Tibial artery (tissue), 4 donors: ENCODE data around the gene FLG.

Source experiments
- DNase-seq, 2 donors: peaks; one replicate each; pipeline ENCODE4 v3.0.0-alpha.2; 2019
- H3K27ac ChIP-seq, 2 donors: fragments of 200-600 bp; sonication (generic) in 1 of 2; 1 replicate in 1 of 2; 2 replicates in 1 of 2; pipeline ENCODE4 v1.5.1; 2018 to 2019; ENCODE audit warnings: mild to moderate bottlenecking in 1 of 2
- H3K27me3 ChIP-seq, 2 donors: fragments of 200-600 bp; sonication (generic) in 1 of 2; one replicate each; pipeline versions ENCODE4 v1.5.1 to v1.6.0; 2016 to 2019
- H3K36me3 ChIP-seq, 3 donors: fragments of 200-600 bp; sonication (generic) in 2 of 3; one replicate each; pipeline ENCODE4 v1.5.1; 2016 to 2019; ENCODE audit warnings: mild to moderate bottlenecking in 2 of 3
- H3K4me1 ChIP-seq, 4 donors: fragments of 200-600 bp; sonication (generic) in 2 of 4; 1 replicate in 3 of 4; 2 replicates in 1 of 4; pipeline ENCODE4 v1.5.1; 2016 to 2019
- H3K4me3 ChIP-seq, 2 donors: fragments of 200-600 bp; sonication (generic) in 1 of 2; 1 replicate in 1 of 2; 2 replicates in 1 of 2; pipeline ENCODE4 v1.5.1; 2018 to 2019; ENCODE audit warnings: mild to moderate bottlenecking in 2 of 2
- H3K9me3 ChIP-seq, 3 donors: fragments of 200-600 bp; sonication (generic) in 1 of 3; one replicate each; pipeline ENCODE4 v1.5.1; 2016 to 2019
- CTCF ChIP-seq, 2 experiments: fragments of 200-600 bp in 1 of 2; fragments of 450-650 bp in 1 of 2; IDR thresholded peaks; one replicate each; pipeline ENCODE4 v1.5.1; 2017 to 2019; ENCODE audit warnings: antibody characterized with exemption in 2 of 2, mild to moderate bottlenecking in 1 of 2, moderate library complexity in 1 of 2
- intact Hi-C: fragments of 100-400 bp; cut with DNase I; formaldehyde crosslinking; loops from one replicate; pipeline ENCODE4 v1.15.0; 2023; ENCODE audit warnings: low total_unique reads

Gene FLG

GRCh38 chr1:152349611-152350010 lies 24.6 kb upstream of the FLG start:
- TF ChIP-seq CTCF (IDR thresholded peaks at IDR 0.05), result no peak
- intact Hi-C loops, result no loop called here

GRCh38 chr1:152348447-152348846 lies 23.4 kb upstream of the FLG start:
- no peaks in the 10 kb centered on the region for H3K27me3 ChIP-seq
- H3K4me1 ChIP-seq, result no peaks in the 10 kb centered on the region
- no peak for DNase-seq
- H3K27ac ChIP-seq, result no peak overlapping the region
- H3K36me3 ChIP-seq, result no peaks in the 10 kb centered on the region
- no peak for TF ChIP-seq CTCF (IDR thresholded peaks at IDR 0.05)
- intact Hi-C loops, result no loop called here
- no peak overlapping the region for H3K4me3 ChIP-seq
- no peaks in the 10 kb centered on the region for H3K9me3 ChIP-seq

More at GRCh38 chr1:152349611-152350010, 24.6 kb upstream of the FLG start:
- DNase-seq, result no peak
- H3K4me3 ChIP-seq, result no peak overlapping the region
- no peaks in the 10 kb centered on the region for H3K27me3 ChIP-seq
- H3K4me1 ChIP-seq, result no peaks in the 10 kb centered on the region
- no peak overlapping the region for H3K27ac ChIP-seq
- H3K9me3 ChIP-seq, result no peaks in the 10 kb centered on the region
- H3K36me3 ChIP-seq, result peaks cover 0 to 3% (median 0%) of the 10 kb centered on the region in 3 donors

- TF ChIP-seq CTCF (IDR thresholded peaks at IDR 0.05), result peak; percentile 64 to 68
- H3K27me3 ChIP-seq, result no peaks in the 10 kb centered on the region
- no peak overlapping the region for H3K27ac ChIP-seq
- H3K4me1 ChIP-seq, result no peaks in the 10 kb centered on the region
- no peaks in the 10 kb centered on the region for H3K36me3 ChIP-seq
- DNase-seq, result no peak
- no peaks in the 10 kb centered on the region for H3K9me3 ChIP-seq
- H3K4me3 ChIP-seq, result no peak overlapping the region
- intact Hi-C loops, result no loop called here
Measured at GRCh38 chr1:152347116-152347728, 22.2 kb upstream of the FLG start.

- no peak for DNase-seq
- no peak for TF ChIP-seq CTCF (IDR thresholded peaks at IDR 0.05)
- Histone ChIP-seq H3K27me3 (no peaks in the 10 kb centered on the region), H3K9me3 (no peaks in the 10 kb centered on the region), H3K27ac (no peak overlapping the region), H3K4me3 (no peak overlapping the region), H3K36me3 (no peaks in the 10 kb centered on the region), H3K4me1 (no peaks in the 10 kb centered on the region)
- intact Hi-C loops, result no loop called here
Measured at GRCh38 chr1:152344438-152344837, 19.4 kb upstream of the FLG start.

GRCh38 chr1:152343006-152343405 lies 18.0 kb upstream of the FLG start:
- Histone ChIP-seq H3K27ac (no peak overlapping the region), H3K4me3 (no peak overlapping the region), H3K9me3 (no peaks in the 10 kb centered on the region), H3K4me1 (no peaks in the 10 kb centered on the region), H3K27me3 (no peaks in the 10 kb centered on the region), H3K36me3 (no peaks in the 10 kb centered on the region)
- intact Hi-C loops, result no loop called here
- TF ChIP-seq CTCF (IDR thresholded peaks at IDR 0.05), result no peak
- no peak for DNase-seq

- intact Hi-C loops, result no loop called here
- no peaks in the 10 kb centered on the region for H3K9me3 ChIP-seq
Measured at GRCh38 chr1:152335399-152335798, 10.4 kb upstream of the FLG start.

More at GRCh38 chr1:152335399-152335798, 10.4 kb upstream of the FLG start:
- Histone ChIP-seq H3K36me3 (no peaks in the 10 kb centered on the region), H3K27me3 (no peaks in the 10 kb centered on the region), H3K4me1 (no peaks in the 10 kb centered on the region), H3K4me3 (no peak overlapping the region), H3K27ac (no peak overlapping the region)
- DNase-seq, result no peak
- TF ChIP-seq CTCF (IDR thresholded peaks at IDR 0.05), result no peak
